ENCODE data around the gene FERMT1.

- no peak for TF ChIP-seq ZFX (IDR thresholded peaks at IDR 0.05)
- no peak for TF ChIP-seq CTCF (conservative IDR thresholded peaks at IDR 0.05)
These were observed 22.6 kb downstream of the FERMT1 start for GRCh38 chr20:6100246-6100645.

All from C4-2B (cell line).